HFFc6 (cell line): ENCODE results near the gene LITAFD. TPM values are rescaled to one million over a fixed set of nuclear protein-coding genes. Genes with fewer than 3 reads are reported as not detected.
A peak's percentile ranks its signal among the peaks of the same experiment; 100 is the strongest.

ENCODE experiments used
- DNase-seq: peaks from one replicate; pipeline ENCODE4 v3.0.0-alpha.2; 2018
- H3K27ac Mint-ChIP-seq: 2 replicates; pipeline ENCODE4 v1.8.0; 2020; ENCODE audit warnings: mild to moderate bottlenecking, mixed read lengths
- H3K27me3 Mint-ChIP-seq: 2 replicates; pipeline ENCODE4 v1.8.0; 2021; ENCODE audit warnings: mild to moderate bottlenecking, moderate library complexity, mixed read lengths; ENCODE audit not compliant: insufficient read depth
- H3K36me3 Mint-ChIP-seq: 2 replicates; pipeline ENCODE4 v1.8.0; 2021; ENCODE audit warnings: low read depth, mixed read lengths
- H3K4me1 Mint-ChIP-seq: 2 replicates; pipeline ENCODE4 v1.8.0; 2020; ENCODE audit warnings: low read depth, mixed read lengths
- H3K4me3 Mint-ChIP-seq: 2 replicates; pipeline ENCODE4 v1.8.0; 2020; ENCODE audit warnings: mild to moderate bottlenecking, moderate library complexity, mixed read lengths
- H3K9me3 Mint-ChIP-seq: 2 replicates; pipeline ENCODE4 v1.8.0; 2020; ENCODE audit warnings: mild to moderate bottlenecking, mixed read lengths
- CTCF ChIP-seq: fragments of 200-600 bp; sonication (generic); IDR thresholded peaks from 2 replicates; pipeline ENCODE4 v1.5.0; 2021; ENCODE audit warnings: antibody characterized with exemption, mild to moderate bottlenecking
- total RNA-seq, 6 experiments: library from RNA; stranded (reverse); fragmentation: NEBNext Ultra II Directional; extraction: Animal tissue kit (Norgen Biotek cat#: 25700); gene quantifications; 2 replicates in 1 of 6; 3 replicates in 5 of 6; pipeline ENCODE4 v1.2.3, GENCODE V29; 2021

Gene LITAFD
- total RNA-seq, 6 experiments from 2014 or later: not detected

DNA sequence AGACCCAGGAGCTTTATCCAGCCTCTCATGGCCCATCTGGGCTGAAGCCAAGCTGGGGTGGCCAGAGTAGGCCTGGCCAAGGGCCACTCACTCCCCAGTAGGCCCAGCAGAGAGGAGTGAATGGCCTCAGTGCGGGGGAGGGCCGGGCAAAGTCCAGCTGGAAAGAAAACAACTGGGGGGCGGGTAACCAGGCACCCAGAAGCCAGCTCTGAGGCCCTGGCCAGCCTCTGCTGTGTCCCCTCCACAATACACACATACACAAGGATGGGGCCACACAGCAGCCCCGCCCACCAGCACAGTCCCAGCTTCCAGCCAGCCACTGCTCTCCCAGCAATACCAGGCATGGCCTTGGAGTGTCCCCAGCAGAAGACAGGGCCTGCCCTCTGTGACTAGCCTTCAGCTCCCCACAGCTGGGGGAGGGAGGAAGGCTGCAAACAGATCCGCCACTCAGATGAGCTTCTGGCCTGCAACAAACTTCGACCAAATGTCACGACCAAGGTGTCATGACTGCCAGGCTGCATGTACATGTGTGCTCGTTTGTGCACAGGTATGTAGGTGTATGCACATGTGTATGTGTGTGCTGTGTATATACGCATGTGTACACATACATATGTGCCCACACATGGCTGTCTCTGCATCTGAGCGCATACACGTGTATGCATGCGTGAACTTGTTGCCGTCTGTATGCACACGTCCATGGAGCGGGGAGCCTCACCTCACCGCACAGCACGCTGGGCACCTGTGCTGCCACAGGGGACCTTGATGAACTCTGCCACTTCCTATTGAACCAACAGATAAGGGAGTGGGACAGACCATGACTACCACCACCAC, 18.3 kb upstream of the LITAFD start:
- no peak for DNase-seq
- Mint-ChIP-seq H3K27me3 (peaks cover 18% of the 10 kb centered on the region), H3K36me3 (peaks cover 2% of the 10 kb centered on the region), H3K4me1 (peaks cover 56% of the 10 kb centered on the region), H3K4me3 (no peak overlapping the region), H3K9me3 (no peaks in the 10 kb centered on the region), H3K27ac (peak overlapping the region; percentile 32; the same call in 1 of the 2 replicates)
- TF ChIP-seq CTCF: no peak

DNA sequence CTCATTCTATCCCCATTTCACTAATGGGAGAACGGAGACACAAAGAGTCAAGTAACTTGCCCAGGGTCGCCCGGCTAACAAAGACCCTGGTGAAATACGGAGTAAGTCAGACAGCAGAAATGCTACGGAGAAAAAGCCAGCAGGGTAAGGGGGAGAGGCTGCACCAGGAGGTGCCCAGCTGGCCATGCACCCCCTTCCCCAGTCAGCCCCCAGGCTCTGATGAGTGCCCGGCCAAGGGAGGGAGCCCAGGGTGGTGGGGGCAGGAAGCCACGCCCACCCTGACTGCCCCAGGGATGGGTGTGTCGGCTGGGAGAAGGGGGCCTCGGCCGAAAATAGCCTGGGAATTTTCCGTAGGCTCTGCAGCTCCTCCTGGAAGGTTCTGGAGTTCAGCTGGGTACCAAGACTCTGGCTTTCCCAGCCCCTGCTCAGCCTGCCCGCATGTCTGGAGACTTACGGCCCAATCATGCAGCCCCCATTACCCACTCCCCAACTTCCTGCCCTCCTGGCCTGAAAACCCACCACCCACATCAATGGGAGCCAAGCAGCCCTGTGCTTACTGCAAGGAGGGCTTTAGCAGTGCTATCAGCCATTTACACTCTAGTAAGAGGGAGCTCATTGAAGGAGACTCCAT, 17.6 kb upstream of the LITAFD start:
- Mint-ChIP-seq H3K9me3 (no peaks in the 10 kb centered on the region), H3K36me3 (no peaks in the 10 kb centered on the region), H3K4me1 (peaks cover 62% of the 10 kb centered on the region), H3K27me3 (peaks cover 14% of the 10 kb centered on the region), H3K4me3 (peak overlapping the region; percentile 13; the same call in 1 of the 2 replicates), H3K27ac (peak overlapping the region; percentile 32; the same call in 1 of the 2 replicates)
- no peak for DNase-seq
- no peak for TF ChIP-seq CTCF

DNA sequence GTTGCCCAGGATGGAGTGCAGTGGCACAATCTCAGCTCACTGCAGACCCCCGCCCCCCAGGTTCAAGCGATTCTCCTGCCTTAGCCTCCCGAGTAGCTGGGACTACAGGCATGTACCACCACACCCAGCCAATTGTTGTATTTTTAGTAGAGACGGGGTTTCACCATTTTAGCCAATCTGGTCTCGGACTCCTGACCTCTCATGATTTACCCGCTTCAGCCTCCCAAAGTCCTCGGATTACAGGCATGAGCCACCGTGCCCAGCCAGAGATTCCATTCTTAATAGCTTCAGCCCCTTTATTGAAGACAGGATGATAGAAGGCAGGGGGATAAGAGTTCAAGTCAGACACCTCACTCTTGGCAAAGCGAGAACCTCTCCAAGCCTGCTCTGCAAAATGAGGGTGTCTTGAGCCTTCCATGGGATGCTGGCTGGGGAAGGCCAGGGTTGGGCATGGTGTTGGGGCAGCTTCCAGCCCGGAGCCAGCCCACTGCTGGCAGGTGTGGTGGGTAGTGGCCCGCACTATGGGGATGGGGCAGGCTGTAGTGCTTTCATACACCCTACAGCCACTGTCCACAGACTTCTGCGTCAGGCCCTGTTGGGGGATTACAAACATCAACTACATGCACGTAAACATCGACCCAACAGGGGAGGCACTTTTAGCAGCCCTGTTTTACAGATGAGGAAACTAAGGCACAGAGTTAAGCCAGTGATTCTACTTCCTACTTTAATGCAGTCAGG, 16.8 kb upstream of the LITAFD start:
- H3K27ac Mint-ChIP-seq: no peak overlapping the region
- H3K27me3 Mint-ChIP-seq: peaks cover 12% of the 10 kb centered on the region
- no peak for DNase-seq
- peak overlapping the region; percentile 92; the same call in 1 of the 2 replicates for H3K4me3 Mint-ChIP-seq
- TF ChIP-seq CTCF: no peak
- peaks cover 55% of the 10 kb centered on the region for H3K4me1 Mint-ChIP-seq
- no peaks in the 10 kb centered on the region for H3K9me3 Mint-ChIP-seq
- H3K36me3 Mint-ChIP-seq: no peaks in the 10 kb centered on the region

DNA sequence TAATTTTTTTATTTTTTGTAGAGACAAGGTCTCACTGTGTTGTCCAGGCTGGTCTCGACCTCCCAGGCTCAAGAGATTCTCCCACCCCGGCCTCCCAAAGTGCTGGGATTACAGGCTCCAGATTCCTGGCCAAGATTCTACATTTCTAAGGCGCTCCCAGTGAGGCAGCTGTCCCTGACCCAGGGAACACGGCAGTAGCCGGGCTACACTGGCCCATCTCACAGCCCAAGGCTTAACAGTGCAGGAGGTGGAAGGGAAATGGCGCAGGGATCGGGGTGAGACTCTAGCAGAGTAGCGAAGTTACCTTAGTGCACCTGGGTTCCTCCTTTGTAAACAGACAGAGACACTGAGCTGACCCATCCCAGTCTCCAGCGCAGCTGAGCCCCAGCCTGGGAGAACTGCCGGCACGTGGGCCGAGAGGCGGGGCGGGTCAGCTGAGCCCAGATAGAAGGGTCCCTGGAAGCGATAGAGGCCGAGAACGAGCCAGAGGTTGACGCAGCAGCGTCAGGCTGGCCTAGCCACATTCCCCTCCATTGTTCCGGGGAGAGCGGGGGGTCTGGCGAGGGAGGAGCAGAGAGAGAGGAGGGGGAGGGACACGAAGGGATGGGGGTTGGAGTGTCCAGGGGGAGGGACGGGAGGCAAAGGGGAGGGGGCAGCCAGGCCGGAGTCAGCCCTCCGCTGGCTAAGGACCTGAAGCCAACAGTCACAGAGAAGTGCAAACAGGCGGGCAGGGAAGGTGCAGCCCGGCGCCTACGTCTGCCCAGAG, 15.8 kb upstream of the LITAFD start:
- TF ChIP-seq CTCF: no peak
- Mint-ChIP-seq H3K27ac (peak overlapping the region; percentile 44), H3K4me1 (peaks cover 60% of the 10 kb centered on the region), H3K4me3 (peak overlapping the region; percentile 92), H3K27me3 (peaks cover 12% of the 10 kb centered on the region), H3K36me3 (no peaks in the 10 kb centered on the region), H3K9me3 (no peaks in the 10 kb centered on the region)
- DNase-seq: no peak

- peak overlapping the region; percentile 81 for H3K27ac Mint-ChIP-seq
- no peak for TF ChIP-seq CTCF
- H3K27me3 Mint-ChIP-seq: peaks cover 12% of the 10 kb centered on the region
- no peaks in the 10 kb centered on the region for H3K36me3 Mint-ChIP-seq
- no peaks in the 10 kb centered on the region for H3K9me3 Mint-ChIP-seq
- H3K4me1 Mint-ChIP-seq: peaks cover 62% of the 10 kb centered on the region
- no peak for DNase-seq
- peak overlapping the region; percentile 92 for H3K4me3 Mint-ChIP-seq
Measured at GRCh38 chr16:8866884-8867215, 15.3 kb upstream of the LITAFD start.
